Fibroblast of pulmonary artery (primary cell): ENCODE results near the gene FRS3.

Experiments
- DNase-seq: peaks from one replicate; pipeline ENCODE4 v3.0.0-alpha.2; 2010; ENCODE audit warnings: low read depth
- H3K4me3 ChIP-seq: replicated peaks from 2 replicates; pipeline ENCODE4 v1.5.1; 2011; ENCODE audit warnings: low read depth, mild to moderate bottlenecking, control low read depth, low read length, moderate library complexity
- TF ChIP-seq, protein P1 (sequence below): IDR thresholded peaks from 2 replicates; pipeline ENCODE4 v1.5.1; 2011; ENCODE audit warnings: mild to moderate bottlenecking, control low read depth, low read length, inconsistent platforms; ENCODE audit errors: missing control alignments

The FRS3 gene

DNA sequence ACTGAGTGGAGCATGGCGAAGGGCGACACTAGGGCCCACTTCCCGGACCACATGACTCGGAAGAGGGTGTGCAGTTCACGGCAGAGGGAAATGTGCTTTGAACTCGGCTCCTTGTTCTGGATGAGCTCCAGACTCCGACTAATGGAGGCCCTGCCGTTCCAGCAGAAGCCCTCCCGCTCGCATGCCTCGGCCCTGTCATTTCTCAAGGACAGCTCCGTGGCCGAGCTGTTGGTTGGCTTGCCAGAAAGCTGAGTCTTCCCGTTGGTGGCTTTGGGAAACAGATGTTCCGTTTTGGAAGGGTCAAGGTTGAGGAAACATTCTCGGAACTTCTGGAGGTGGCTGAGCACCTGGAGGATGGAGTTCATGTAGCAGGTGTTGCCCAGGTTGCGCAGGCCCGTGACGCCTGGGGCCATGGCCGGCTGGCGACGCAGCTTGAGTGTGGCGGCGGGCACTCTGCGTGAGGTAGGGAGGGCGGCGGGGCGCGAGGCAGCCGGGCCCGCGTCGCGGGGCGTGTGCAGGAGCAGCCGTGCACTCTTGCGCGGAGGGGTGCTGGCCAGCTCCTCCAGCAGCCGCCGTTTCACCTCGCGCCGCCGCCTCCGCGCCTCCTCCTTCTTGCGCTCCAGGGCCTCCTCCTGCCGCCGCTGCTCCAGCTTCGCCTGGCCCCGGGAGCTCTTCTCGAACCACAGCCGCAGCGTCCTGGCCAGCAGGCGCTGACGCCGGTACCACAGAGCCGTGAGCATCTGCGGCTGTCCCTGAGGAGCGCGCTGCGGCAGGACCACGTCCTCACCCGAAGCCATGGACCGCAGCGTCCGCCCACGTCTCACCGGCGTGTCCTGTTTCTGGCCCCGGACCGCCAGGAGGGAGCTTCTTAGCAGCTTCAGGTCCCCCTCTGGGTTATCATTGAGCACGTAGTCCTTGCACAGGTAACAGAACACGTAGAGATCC is 26.4 kb upstream of the FRS3 start:
- no peak overlapping the region for H3K4me3 ChIP-seq
- TF ChIP-seq, protein P1, sequence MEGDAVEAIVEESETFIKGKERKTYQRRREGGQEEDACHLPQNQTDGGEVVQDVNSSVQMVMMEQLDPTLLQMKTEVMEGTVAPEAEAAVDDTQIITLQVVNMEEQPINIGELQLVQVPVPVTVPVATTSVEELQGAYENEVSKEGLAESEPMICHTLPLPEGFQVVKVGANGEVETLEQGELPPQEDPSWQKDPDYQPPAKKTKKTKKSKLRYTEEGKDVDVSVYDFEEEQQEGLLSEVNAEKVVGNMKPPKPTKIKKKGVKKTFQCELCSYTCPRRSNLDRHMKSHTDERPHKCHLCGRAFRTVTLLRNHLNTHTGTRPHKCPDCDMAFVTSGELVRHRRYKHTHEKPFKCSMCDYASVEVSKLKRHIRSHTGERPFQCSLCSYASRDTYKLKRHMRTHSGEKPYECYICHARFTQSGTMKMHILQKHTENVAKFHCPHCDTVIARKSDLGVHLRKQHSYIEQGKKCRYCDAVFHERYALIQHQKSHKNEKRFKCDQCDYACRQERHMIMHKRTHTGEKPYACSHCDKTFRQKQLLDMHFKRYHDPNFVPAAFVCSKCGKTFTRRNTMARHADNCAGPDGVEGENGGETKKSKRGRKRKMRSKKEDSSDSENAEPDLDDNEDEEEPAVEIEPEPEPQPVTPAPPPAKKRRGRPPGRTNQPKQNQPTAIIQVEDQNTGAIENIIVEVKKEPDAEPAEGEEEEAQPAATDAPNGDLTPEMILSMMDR = no peak
- DNase-seq = no peak

DNA sequence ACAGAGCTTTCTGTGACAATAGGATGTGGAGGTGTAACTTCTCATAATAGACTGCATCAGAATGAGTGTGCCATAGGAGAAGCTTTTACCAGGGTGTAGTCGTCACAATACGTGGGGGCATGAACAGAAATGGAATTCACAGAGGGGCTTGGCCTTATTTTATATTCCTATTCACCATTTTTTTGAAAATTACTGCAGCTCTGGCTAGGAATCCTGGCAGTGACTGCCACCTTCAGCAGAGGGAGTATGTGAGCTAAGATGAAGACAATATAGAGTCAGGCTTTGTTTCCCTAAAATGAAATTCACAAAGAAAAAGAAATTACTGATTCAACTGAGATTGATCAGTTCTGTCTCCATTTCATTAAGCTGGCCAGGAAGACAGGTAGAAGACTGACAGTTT is 21.7 kb upstream of the FRS3 start:
- no peak overlapping the region for H3K4me3 ChIP-seq
- TF ChIP-seq, protein P1 = peak; percentile 85
- DNase-seq = peak; percentile 60

DNA sequence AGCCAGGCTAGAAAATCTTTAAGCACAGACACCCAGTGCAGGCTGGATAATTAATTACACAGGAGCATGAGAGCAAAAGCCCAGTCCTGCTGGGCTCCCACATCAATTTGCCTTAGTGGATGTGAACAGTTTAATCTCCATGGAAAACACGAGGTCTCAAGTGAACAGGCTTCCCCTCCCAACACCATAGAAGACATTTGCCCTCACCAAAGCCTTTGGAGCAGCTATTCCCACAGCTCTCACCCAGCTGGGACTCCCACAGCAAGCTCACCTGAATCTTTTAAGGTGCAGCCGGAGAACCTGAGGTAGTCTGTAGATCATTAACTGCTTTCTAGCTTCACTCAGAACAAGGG is 19.8 kb upstream of the FRS3 start:
- H3K4me3 ChIP-seq = no peak overlapping the region
- no peak for DNase-seq
- TF ChIP-seq, protein P1 = no peak

DNA sequence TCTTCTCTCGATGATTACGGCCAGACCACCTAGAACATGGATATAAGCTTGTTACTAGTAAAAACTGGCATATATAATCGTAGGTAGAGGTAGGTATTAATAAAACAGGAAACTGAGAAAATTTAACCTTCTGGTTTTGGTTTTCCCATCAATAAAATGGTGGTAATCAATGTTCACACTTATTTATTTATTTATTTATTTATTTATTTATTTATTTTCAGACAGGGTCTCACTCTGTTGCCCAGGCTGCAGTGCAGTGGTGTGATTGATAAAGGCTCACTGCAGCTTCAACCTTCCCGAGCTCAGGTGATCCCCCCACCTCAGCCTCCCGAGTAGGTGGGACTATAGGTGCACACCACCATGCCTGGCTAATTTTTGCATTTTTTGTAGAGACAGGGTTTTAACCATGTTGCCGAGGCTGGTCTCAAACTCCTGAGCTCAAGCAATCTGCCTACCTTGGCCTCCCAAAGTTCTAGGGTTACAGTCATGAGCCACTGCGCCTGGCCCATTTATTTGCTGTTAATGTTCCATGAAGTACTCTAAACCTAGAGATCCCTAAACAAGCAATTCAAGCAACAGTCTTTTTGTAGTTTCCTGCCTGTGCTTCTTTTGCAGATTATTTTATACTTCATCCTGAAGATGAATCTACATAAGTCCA is 19.3 kb upstream of the FRS3 start:
- H3K4me3 ChIP-seq = no peak overlapping the region
- no peak for DNase-seq
- TF ChIP-seq, protein P1 = no peak

DNA sequence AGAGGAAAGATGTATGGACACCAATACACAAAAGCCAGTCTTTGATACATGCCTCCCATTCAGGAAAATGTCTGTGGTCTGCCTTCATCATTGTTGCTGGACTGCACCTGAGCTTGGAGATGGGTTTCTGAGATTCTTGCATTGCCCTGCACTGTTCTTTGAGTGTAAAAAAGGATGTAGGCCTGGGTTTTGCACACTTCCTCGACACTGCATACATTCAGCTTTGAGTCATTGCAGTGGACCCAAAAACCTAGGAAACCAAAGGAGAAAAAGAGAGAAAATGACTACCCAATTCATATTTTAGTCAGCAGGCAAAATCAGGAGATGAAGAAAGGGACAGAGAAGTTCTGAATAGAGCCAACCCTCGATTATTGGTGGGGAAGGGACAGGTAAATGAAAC is 16.8 kb upstream of the FRS3 start:
- TF ChIP-seq, protein P1 = no peak
- no peak overlapping the region for H3K4me3 ChIP-seq
- DNase-seq = no peak

- H3K4me3 ChIP-seq = no peak overlapping the region
- no peak for DNase-seq
- TF ChIP-seq, protein P1 = no peak
Measured at GRCh38 chr6:41791984-41792383, 12.3 kb upstream of the FRS3 start.

DNA sequence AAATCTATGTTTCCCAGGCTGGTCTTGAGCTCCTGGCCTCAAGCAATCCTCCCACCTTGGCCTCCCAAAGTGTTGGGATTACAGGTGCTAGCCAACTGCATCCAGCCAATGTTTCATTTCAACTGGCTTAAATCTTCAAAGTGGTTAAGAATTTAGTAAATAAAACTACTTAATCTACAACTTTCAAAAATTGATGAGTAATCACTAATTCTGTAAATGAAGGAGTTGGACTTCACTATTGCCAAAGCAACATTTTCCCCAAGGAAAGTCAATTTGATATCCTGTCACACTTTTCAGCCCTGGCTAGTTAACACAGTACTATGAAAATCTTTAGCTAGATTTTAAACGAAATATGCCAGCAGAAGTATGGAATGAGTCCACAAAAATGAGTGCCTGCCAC is 11.6 kb upstream of the FRS3 start:
- no peak overlapping the region for H3K4me3 ChIP-seq
- DNase-seq = no peak
- TF ChIP-seq, protein P1 = no peak
